GM18505 (cell line): ENCODE measurements around the gene SLC1A2.
"Not testable (repeated sequence)": the region's sequence is repeated elsewhere in the genome, so short reads cannot be mapped to it uniquely, and the experiment has no call there.

Experiments used
- ATAC-seq: cut with Tn5 transposase; IDR thresholded peaks from one replicate; pipeline ENCODE4 v1.9.1; 2021; ENCODE audit not compliant: unreplicated experiment
- POLR2A ChIP-seq: IDR thresholded peaks from 4 replicates; pipeline ENCODE4 v1.6.1; 2011; ENCODE audit warnings: borderline replicate concordance; ENCODE audit not compliant: insufficient read depth, insufficient read length; ENCODE audit errors: extremely low read depth

SLC1A2 gene

DNA sequence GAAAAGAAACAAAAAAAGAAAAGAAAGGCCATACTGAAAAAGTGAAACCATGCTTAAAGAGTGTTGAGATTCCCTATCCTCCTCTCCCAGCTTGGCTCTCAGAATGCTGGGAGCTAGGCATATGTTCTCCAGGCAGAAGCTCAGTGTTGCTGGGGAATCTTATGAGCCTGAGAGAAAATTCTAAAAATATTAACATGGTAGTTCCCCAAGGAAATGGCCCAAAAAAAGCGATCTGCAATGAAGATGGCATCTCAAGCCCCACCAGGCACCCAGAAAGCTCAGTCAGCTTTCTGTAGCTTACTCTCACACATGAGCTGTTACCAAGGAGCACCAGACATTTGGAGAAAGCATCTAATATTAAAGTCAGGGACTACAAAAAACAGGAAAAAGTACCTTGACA is 185.8 kb downstream of the SLC1A2 start:
- no peak for TF ChIP-seq POLR2A
- no peak for ATAC-seq

DNA sequence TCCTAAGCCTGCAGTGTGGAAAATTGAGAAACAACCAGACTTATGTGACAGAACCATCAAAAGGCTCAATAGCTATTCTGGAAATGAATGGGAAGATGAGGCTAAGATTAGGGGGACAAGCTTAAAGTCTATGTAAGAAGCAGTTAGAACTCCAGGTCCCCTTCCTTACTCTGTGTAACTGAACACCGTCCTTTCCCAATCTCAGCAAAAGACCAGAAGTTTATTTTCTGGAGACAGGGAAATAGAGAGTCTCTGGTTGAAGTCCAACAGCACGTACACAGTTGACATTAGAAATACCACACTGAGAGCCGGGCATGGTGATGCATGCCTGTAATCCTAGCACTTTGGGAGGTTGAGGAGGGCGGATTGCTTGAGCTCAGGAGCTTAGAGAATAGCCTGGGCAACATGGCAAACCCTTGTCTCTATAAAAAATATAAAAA is 186.4 kb downstream of the SLC1A2 start:
- no peak for ATAC-seq
- TF ChIP-seq POLR2A: no peak

DNA sequence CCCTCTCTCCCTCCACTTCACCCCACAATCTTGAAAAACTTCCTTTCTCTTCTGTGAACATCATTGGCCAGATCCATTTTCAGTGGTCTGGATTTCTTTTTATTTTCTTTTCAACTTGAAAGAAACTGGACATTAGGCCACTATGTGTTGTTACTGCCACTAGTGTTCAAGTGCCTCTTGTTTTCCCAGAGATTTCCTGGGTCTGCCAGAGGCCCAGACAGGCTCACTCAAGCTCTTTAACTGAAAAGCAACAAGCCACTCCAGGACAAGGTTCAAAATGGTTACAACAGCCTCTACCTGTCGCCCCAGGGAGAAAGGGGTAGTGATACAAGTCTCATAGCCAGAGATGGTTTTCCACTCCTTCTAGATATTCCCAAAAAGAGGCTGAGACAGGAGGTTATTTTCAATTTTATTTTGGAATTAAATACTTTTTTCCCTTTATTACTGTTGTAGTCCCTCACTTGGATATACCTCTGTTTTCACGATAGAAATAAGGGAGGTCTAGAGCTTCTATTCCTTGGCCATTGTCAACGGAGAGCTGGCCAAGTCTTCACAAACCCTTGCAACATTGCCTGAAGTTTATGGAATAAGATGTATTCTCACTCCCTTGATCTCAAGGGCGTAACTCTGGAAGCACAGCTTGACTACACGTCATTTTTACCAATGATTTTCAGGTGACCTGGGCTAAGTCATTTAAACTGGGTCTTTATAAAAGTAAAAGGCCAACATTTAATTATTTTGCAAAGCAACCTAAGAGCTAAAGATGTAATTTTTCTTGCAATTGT is 188.1 kb downstream of the SLC1A2 start:
- TF ChIP-seq POLR2A: no peak
- no peak for ATAC-seq

- TF ChIP-seq POLR2A: no peak
Measured at GRCh38 chr11:35230388-35230787, 189.0 kb downstream of the SLC1A2 start.

DNA sequence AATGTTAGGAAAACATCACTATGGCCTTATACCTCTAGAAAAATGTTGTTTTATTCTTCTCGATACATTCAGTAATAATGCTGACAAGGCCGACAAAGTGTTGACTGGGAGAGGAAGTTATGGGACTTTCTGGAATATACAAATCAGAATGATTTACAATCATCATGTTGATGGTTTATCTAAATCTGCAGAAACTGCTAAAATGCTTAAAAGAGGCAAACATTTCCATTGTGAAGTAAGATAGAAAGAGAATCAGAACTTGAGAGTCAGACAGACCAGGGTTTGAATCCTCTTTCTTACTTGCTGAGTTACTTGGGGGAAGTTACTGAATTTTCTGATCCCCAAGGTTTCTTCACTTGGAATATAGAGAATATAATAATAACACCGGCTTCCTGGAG is 191.0 kb downstream of the SLC1A2 start:
- no peak for ATAC-seq
- no peak for TF ChIP-seq POLR2A

More at GRCh38 chr11:35230388-35230787, 189.0 kb downstream of the SLC1A2 start:
- no peak for ATAC-seq

DNA sequence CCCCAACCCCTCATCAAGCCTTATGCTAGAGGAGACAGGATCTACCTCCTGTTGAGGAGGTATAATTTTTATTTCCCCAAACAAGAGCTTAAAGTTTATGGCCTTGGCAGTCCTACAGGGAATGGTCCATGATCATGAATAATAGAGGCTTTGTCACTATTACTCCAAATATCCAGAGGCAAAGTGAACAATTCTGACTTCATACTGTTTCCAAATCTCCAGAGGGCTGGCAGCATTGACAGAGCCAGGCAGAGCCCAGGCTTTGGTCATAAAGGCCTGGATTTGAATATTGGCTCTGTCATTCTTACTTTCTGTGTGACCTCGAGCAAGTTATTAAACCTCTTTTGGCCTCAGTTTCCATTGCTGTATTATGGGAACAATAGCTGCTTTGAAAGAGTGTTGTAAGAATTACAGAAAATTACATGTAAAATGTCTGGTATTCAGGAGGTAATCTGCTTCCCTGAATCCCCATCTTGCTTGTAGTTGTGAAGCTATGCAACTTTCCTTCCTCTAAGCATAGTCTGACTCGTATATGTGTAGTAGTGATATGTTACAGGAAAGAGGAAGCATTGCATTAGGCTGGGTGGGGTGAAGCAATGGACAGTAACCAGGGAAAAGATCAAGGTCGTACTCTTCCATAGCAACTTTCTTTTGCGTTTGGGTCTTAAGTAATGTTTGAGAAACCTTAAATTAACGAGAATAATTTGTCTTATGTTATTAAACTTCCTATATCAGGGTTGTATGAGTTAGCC is 191.6 kb downstream of the SLC1A2 start:
- no peak for ATAC-seq
- no peak for TF ChIP-seq POLR2A

DNA sequence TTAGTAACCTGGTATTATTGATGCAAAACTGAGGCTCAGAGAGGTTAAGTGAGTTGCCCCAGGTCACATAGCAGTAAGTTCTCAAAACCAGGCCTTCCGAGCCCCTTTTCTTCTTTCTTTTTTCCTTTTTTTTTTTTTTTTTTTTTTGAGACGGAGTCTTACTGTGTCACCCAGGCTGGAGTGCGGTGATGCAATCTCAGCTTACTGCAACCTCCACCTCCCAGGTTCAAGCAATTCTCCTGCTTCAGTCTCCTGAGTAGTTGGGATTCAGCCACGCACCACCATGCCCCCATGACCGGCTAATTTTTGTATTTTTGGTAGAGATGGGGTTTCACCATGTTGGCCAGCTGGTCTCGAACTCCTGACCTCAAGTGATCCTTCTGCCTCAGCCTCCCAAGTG is 192.6 kb downstream of the SLC1A2 start:
- ATAC-seq: not testable (repeated sequence)

- no peak for TF ChIP-seq POLR2A
- no peak for ATAC-seq
Measured at GRCh38 chr11:35225946-35226520, 193.3 kb downstream of the SLC1A2 start.

DNA sequence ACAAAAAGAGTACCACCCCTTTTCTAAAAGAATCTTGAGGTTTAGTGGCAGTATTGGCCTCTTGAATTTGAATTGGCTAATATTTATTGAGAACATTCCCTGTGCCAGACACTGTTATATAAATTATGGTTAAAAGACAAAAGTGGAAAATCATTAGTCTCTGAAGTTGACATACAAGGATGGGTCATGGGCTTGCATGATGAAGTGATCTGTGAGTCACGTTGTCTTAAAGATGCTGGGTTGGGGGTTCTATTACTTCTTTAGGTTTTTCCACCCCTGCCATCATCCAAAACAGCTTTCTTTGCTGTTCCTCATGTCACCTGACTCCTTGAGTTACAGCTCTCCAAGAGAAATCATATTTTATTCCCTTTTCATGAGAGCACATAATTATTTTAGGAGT is 195.4 kb downstream of the SLC1A2 start:
- ATAC-seq: no peak
- TF ChIP-seq POLR2A: no peak

GRCh38 chr11:35223371-35223796 is 196.0 kb downstream of the SLC1A2 start:
- no peak for ATAC-seq
- peak; percentile 3 for TF ChIP-seq POLR2A

DNA sequence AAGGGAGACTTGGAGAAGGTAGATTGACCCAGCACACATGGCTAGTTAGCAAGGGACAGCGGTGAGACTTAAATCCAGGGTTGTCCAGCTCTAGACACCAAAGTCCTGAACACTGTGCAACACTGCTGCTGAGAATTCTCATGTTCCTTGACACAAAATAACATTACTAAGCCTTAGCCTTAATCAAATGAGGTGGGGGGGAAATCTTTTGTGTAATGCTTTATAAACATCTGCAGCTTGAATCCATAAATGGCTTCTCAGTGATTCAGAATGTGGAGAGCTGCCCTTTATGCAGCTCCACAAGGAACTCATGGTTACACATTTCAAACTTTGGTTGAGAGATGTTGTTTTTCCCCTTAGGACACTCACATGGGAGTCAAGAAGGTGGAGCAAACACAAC is 200.4 kb downstream of the SLC1A2 start:
- TF ChIP-seq POLR2A: no peak
- no peak for ATAC-seq

GRCh38 chr11:35216962-35217678 is 202.2 kb downstream of the SLC1A2 start:
- ATAC-seq: no peak

DNA sequence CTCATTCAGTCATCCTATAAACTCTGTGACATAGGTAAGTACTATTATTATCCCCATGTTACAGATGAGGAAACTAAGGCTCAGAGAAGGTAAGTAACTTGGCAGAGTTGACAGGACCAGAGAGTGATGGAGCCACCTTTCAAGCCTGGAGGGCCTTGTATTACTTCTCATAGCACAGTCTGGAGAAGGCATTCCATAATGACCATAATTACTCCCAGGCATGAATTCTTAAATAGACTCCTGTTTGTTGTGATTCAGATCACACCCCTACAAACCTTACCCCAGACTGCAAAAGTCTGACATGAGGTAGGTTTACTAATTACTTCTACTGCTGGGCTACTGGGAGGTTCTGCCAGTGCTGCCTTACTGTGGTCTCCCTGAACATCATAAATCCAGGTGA is 203.4 kb downstream of the SLC1A2 start:
- no peak for TF ChIP-seq POLR2A

More at GRCh38 chr11:35216962-35217678, 202.2 kb downstream of the SLC1A2 start:
- TF ChIP-seq POLR2A: peak; percentile 19

More for the DNA sequence above, 203.4 kb downstream of the SLC1A2 start:
- ATAC-seq: no peak
